K562 treated with DMSO at 1 percent for 24 hours (cell line): ENCODE measurements around the gene PALM3. TPM values are rescaled to one million over a fixed set of nuclear protein-coding genes. Genes with fewer than 3 reads are reported as not detected.

Experiments
- total RNA-seq: library from RNA; unstranded; fragments of 300-600 nt; gene quantifications from 2 replicates; pipeline ENCODE4 v1.2.3, GENCODE V29; 2022; ENCODE audit warnings: low read depth; ENCODE audit not compliant: insufficient read depth

Gene PALM3
- 4.6 and 4.8 TPM in 2 replicates for total RNA-seq

GRCh38 chr19:14061751-14062557 is at the start of gene PALM3:
TSS of gene PALM3 (minus strand) at chr19:14062076. CDS start at chr19:14061980, 96 bp downstream.

DNA sequence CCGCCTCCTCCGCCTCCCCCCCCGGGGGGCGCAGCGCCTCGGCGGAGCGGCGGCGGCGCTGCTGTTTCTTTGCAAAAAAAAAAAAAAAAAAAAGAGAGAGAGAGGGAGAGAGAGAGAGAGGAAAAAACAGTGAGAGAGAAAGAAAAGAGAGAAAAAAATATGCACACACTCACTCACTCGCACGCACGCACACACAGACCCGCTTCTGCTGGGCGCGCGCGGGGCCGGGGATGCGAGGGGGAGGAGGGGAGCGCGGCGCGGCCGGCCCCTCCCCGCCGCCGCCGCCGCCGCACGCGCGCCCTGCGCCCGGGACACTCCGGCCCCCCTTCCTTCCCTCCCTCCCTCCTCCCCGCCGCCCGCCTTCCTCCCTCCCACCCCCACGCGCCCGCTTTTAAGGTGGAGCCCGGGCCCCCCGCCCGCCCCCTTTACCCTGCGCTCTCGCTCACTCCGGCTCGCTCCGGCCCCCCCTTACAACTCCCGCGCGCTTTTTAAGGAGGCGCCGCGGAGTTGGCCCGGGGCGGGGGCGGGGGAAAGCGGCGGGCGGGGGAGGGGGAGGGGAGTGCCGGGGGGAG is 28.7 kb upstream of the PALM3 start, which contains the start of gene SAMD1:
TSS of gene SAMD1 (minus strand) at position 243 of the 572 bp plus-strand sequence.

GRCh38 chr19:14085309-14085995 is 23.6 kb upstream of the PALM3 start, which contains the start of gene C19orf67:
TSS of gene C19orf67 (minus strand) at chr19:14085783. CDS start at chr19:14085627, 156 bp downstream.

DNA sequence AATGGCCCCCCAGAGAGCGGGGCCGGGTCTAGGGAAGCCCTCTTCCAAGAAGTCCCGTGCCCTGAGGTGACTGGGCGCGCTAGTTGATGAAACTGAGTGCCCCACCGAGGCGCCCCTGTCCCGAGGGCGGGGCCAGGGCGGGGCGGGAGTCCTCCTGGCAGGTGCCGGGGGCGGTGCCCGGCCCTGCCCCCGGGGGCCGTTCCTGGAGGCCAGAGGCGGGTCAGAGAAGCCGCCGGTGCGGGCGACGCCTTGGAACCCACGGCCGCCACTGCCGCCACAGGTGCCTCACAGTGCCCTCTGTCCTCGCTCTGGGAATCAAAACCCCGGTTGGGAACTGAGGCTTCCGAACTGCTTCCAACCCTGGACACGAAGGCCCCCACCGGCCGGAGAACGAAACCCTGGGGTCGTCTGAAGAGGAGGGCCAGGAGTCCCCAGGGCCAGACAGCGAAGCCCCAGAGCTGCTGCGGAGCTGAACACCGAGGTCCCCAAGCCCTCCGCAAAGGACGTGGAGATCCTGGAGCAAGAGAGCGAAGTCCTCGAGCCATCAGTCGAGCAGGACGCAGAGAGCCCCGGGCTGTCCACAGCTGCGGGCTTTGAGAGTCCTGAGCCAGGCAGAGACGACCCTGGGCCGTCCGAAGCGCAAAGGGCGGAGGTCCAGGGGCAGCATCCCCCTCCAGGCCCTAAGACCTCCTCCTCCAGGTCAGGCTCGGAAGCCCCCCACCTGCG is 10.8 kb upstream of the PALM3 start, which contains the start of gene MISP3:
TSS of gene MISP3 (plus strand) at position 252 of the 726 bp plus-strand sequence. CDS start 524 bp downstream, outside the sequence.

GRCh38 chr19:14031719-14032480 is 30.0 kb downstream of the PALM3 start, which contains the start of gene IL27RA:
TSS of gene IL27RA (plus strand) at chr19:14031762. CDS start at chr19:14031873, 111 bp downstream.

DNA sequence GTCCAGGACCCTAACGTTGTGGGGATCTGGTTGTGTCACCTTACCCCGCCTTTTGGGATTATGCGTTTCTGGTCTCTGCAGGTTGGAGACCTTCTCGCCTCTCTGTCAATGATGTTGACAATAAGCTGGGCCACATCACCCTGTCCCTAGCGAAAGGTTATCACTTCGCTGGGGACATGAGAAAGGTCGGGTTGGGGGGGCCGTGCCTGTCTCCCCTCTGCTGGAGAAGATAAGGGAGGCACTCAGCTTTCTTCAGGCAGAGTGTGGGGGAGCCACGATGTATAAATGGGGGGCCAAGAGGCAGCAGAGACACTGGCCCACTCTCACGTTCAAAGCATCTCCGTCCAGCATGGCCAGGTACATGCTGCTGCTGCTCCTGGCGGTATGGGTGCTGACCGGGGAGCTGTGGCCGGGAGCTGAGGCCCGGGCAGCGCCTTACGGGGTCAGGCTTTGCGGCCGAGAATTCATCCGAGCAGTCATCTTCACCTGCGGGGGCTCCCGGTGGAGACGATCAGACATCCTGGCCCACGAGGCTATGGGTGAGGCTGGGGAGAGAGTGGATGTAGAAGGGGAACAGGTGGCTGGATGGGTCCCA is 33.9 kb downstream of the PALM3 start, which contains the start of gene RLN3:
TSS of gene RLN3 (plus strand) at position 293 of the 595 bp plus-strand sequence. CDS start at position 350, 57 bp downstream.

DNA sequence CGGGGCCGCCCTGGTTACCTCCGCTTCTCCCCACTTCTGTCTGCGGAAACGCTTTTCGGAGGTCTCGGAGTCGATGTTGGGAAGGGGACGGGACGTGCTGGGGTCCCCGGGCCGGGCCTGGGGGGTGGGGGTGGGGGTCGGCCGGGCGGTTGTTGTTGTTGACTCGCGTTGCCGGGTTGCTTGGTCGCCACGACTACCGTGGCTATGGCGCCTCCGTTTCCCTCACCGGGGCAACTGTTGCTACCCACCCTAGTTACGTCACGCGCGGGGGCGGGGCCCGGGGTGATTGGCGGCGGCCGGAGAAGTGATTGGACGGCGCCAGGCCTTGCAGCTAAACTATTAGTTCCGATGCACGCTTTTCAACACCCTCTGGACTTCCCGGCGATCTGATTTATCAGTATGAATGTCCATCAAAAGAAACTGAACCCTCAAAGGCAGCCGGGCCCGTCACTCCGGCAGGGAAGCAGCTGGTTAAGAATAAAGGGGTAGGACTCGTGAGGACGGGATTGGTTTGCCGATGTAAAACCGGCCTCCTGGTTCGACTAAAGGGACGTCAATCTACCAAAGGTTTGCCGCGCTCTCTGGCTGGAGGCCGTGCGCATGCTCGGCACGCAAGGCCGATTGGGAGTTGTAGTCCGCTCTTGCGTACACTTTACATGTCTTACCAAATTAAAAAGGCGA is 55.7 kb downstream of the PALM3 start, which contains the start of gene RFX1:
TSS of gene RFX1 (minus strand) at position 236 of the 681 bp plus-strand sequence. CDS start 12,477 bp downstream, outside the sequence.

Other genes starting within 250 kb of the PALM3 start
- gene NANOS3, start 184.9 kb downstream of the PALM3 start, total RNA-seq = not detected in 2 replicates
- gene BRME1, start 156.0 kb downstream of the PALM3 start, total RNA-seq = 15.0 and 17.5 TPM in 2 replicates
- 49.7 TPM in 2 replicates for gene CC2D1A, start 155.9 kb downstream of the PALM3 start, total RNA-seq
- gene PODNL1, start 123.7 kb downstream of the PALM3 start, total RNA-seq = 2.7 and 3.7 TPM in 2 replicates
- gene DCAF15, start 109.6 kb downstream of the PALM3 start, total RNA-seq = 73.7 and 80.9 TPM in 2 replicates
- gene RFX1, start 55.8 kb downstream of the PALM3 start, total RNA-seq = 16.8 and 17.3 TPM in 2 replicates
- gene RLN3, start 33.9 kb downstream of the PALM3 start, total RNA-seq = not detected in 2 replicates
- 14.0 and 16.1 TPM in 2 replicates for gene IL27RA, start 30.3 kb downstream of the PALM3 start, total RNA-seq
- gene MISP3, start 10.7 kb upstream of the PALM3 start, total RNA-seq = 3.4 and 5.9 TPM in 2 replicates
- gene C19orf67, start 23.7 kb upstream of the PALM3 start, total RNA-seq = 2.2 TPM in 1 of 2 replicates, not detected in the other
- 53.7 and 55.6 TPM in 2 replicates for gene SAMD1, start 28.7 kb upstream of the PALM3 start, total RNA-seq
- gene PRKACA, start 55.7 kb upstream of the PALM3 start, total RNA-seq = 116 and 118 TPM in 2 replicates
- gene ASF1B, start 74.5 kb upstream of the PALM3 start, total RNA-seq = 219 and 265 TPM in 2 replicates
- 23.0 and 26.8 TPM in 2 replicates for gene ADGRL1, start 144.1 kb upstream of the PALM3 start, total RNA-seq